ENCODE measurements around the gene MAP3K14. TPM values are rescaled to one million over a fixed set of nuclear protein-coding genes. Genes with fewer than 3 reads are reported as not detected.
A peak's percentile ranks its signal among the peaks of the same experiment; 100 is the strongest.

MAP3K14 gene
- total RNA-seq, 1 donor from 2014 or later: 5.7 TPM

GRCh38 chr17:45241328-45242028, 75.3 kb downstream of the MAP3K14 start:
- peaks cover 12% of the 10 kb centered on the region for H3K27me3 Mint-ChIP-seq (ENCODE audit: unreplicated experiment)
- H3K9me3 Mint-ChIP-seq (ENCODE audit: unreplicated experiment): peaks cover 2% of the 10 kb centered on the region
- peaks cover 5% of the 10 kb centered on the region for H3K36me3 Mint-ChIP-seq (ENCODE audit: unreplicated experiment)
- no peaks in the 10 kb centered on the region for H3K4me1 Mint-ChIP-seq (ENCODE audit: low read depth, unreplicated experiment)
- H3K27ac Mint-ChIP-seq (ENCODE audit: unreplicated experiment): no peak overlapping the region
- peak; percentile 58 for DNase-seq
- TF ChIP-seq CTCF (IDR thresholded peaks at IDR 0.05; ENCODE audit: partially characterized antibody, unreplicated experiment): no peak
- peak overlapping the region; percentile 81 for H3K4me3 Mint-ChIP-seq (ENCODE audit: unreplicated experiment)

GRCh38 chr17:45240905-45241327, 75.9 kb downstream of the MAP3K14 start:
- no peak overlapping the region for H3K27ac Mint-ChIP-seq (ENCODE audit: unreplicated experiment)
- TF ChIP-seq CTCF (IDR thresholded peaks at IDR 0.05; ENCODE audit: partially characterized antibody, unreplicated experiment): no peak
- H3K36me3 Mint-ChIP-seq (ENCODE audit: unreplicated experiment): peaks cover 5% of the 10 kb centered on the region
- H3K4me1 Mint-ChIP-seq (ENCODE audit: low read depth, unreplicated experiment): no peaks in the 10 kb centered on the region
- DNase-seq: no peak
- peak overlapping the region; percentile 81 for H3K4me3 Mint-ChIP-seq (ENCODE audit: unreplicated experiment)
- peaks cover 1% of the 10 kb centered on the region for H3K9me3 Mint-ChIP-seq (ENCODE audit: unreplicated experiment)
- H3K27me3 Mint-ChIP-seq (ENCODE audit: unreplicated experiment): peaks cover 12% of the 10 kb centered on the region

GRCh38 chr17:45238155-45238774, 78.6 kb downstream of the MAP3K14 start:
- no peak for DNase-seq
- Mint-ChIP-seq H3K4me3 (ENCODE audit: unreplicated experiment) (no peak overlapping the region), H3K27ac (ENCODE audit: unreplicated experiment) (no peak overlapping the region), H3K27me3 (ENCODE audit: unreplicated experiment) (peaks cover 11% of the 10 kb centered on the region), H3K36me3 (ENCODE audit: unreplicated experiment) (peaks cover 5% of the 10 kb centered on the region), H3K9me3 (ENCODE audit: unreplicated experiment) (peaks cover 7% of the 10 kb centered on the region), H3K4me1 (ENCODE audit: low read depth, unreplicated experiment) (no peaks in the 10 kb centered on the region)
- TF ChIP-seq CTCF (IDR thresholded peaks at IDR 0.05; ENCODE audit: partially characterized antibody, unreplicated experiment): no peak

GRCh38 chr17:45237686-45238085, 79.1 kb downstream of the MAP3K14 start:
- no peak for TF ChIP-seq CTCF (IDR thresholded peaks at IDR 0.05; ENCODE audit: partially characterized antibody, unreplicated experiment)
- H3K4me3 Mint-ChIP-seq (ENCODE audit: unreplicated experiment): no peak overlapping the region

GRCh38 chr17:45236282-45236606, 80.6 kb downstream of the MAP3K14 start:
- Mint-ChIP-seq H3K36me3 (ENCODE audit: unreplicated experiment) (peaks cover 5% of the 10 kb centered on the region), H3K27ac (ENCODE audit: unreplicated experiment) (no peak overlapping the region), H3K9me3 (ENCODE audit: unreplicated experiment) (peaks cover 6% of the 10 kb centered on the region), H3K4me1 (ENCODE audit: low read depth, unreplicated experiment) (peaks cover 11% of the 10 kb centered on the region), H3K4me3 (ENCODE audit: unreplicated experiment) (no peak overlapping the region), H3K27me3 (ENCODE audit: unreplicated experiment) (peaks cover 13% of the 10 kb centered on the region)
- TF ChIP-seq CTCF (IDR thresholded peaks at IDR 0.05; ENCODE audit: partially characterized antibody, unreplicated experiment): no peak
- DNase-seq: no peak

More at GRCh38 chr17:45237686-45238085, 79.1 kb downstream of the MAP3K14 start:
- Mint-ChIP-seq H3K36me3 (ENCODE audit: unreplicated experiment) (peaks cover 5% of the 10 kb centered on the region), H3K27ac (ENCODE audit: unreplicated experiment) (no peak overlapping the region), H3K9me3 (ENCODE audit: unreplicated experiment) (peaks cover 7% of the 10 kb centered on the region), H3K4me1 (ENCODE audit: low read depth, unreplicated experiment) (peaks cover 2% of the 10 kb centered on the region), H3K27me3 (ENCODE audit: unreplicated experiment) (peaks cover 10% of the 10 kb centered on the region)
- no peak for DNase-seq
